GM20431 (cell line): ENCODE data around the gene CSAG1.
"Not testable (repeated sequence)": the region's sequence is repeated elsewhere in the genome, so short reads cannot be mapped to it uniquely, and the experiment has no call there.

Source experiments
- in situ Hi-C: fragments of 300-500 bp; cut with MseI, MboI; formaldehyde crosslinking; loops from one replicate; pipeline ENCODE4 v1.15.0; 2020; ENCODE audit warnings: low sequenced_read_pairs; ENCODE audit not compliant: unreplicated experiment

Gene CSAG1

DNA sequence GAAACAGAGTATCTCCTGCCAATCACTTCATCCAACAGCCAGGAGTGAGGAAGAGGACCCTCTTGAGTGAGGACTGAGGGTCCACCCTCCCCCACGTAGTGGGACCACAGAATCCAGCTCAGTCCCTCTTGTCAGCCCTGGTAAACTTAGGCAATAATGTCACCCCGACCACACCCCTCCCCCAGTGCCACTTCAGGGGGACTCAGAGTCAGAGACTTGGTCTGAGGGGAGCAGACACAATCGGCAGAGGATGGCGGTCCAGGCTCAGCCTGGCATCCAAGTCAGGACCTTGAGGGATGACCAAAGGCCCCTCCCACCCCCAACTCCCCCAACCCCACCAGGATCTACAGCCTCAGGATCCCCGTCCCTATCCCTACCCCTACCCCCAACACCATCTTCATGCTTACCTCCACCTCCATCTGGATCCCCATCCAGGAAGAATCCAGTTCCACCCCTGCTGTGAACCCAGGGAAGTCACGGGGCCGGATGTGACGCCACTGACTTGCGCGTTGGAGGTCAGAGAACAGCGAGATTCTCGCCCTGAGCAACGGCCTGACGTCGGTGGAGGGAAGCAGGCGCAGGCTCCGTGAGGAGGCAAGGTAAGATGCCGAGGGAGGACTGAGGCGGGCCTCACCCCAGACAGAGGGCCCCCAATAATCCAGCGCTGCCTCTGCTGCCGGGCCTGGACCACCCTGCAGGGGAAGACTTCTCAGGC lies at the start of gene CSAG1, which contains the start of gene MAGEA12:
Gene CSAG1, minus strand, starts transcription at position 461 of the 715 bp plus-strand sequence. CDS start 1,261 bp downstream, outside the sequence.
Gene MAGEA12, plus strand, starts transcription at position 497 of the 715 bp plus-strand sequence. CDS start 2,405 bp downstream, outside the sequence.
- in situ Hi-C loops, result no loop called here

- in situ Hi-C loops, result not testable (repeated sequence)
Measured at GRCh38 chrX:152769549-152770289, 36.2 kb upstream of the CSAG1 start, which contains the start of gene MAGEA6. Gene MAGEA6 (minus strand): TSS chrX:152769689. CDS start chrX:152767650, 2,039 bp downstream.

- in situ Hi-C loops, result not testable (repeated sequence)
Measured at GRCh38 chrX:152766562-152766961, 33.0 kb upstream of the CSAG1 start.

- in situ Hi-C loops, result not testable (repeated sequence)
Measured at GRCh38 chrX:152761582-152761981, 28.1 kb upstream of the CSAG1 start.

- in situ Hi-C loops, result not testable (repeated sequence)
Measured at GRCh38 chrX:152759544-152759943, 26.0 kb upstream of the CSAG1 start.

DNA sequence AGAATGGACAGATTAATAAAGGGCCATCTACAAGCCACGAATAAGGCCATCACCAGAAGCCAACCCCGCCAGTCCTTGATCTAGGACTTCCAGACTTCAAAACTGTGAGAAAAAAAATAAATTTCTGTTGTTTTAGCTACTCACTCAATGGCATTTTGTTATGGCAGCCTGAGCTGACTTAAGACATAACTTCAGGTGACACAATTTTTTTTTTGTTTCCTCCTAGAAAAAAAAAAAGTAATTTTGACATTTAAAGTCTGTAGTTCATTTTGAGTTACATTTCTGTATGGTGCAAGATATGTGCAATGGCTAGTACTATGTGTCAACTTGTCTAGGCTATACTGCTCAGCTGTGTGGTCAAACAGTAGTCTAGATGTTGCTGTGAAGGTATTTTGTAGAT lies 25.4 kb upstream of the CSAG1 start, which contains the start of gene CSAG3:
Gene CSAG3, plus strand, starts transcription at position 301 of the 400 bp plus-strand sequence.
- in situ Hi-C loops, result not testable (repeated sequence)

DNA sequence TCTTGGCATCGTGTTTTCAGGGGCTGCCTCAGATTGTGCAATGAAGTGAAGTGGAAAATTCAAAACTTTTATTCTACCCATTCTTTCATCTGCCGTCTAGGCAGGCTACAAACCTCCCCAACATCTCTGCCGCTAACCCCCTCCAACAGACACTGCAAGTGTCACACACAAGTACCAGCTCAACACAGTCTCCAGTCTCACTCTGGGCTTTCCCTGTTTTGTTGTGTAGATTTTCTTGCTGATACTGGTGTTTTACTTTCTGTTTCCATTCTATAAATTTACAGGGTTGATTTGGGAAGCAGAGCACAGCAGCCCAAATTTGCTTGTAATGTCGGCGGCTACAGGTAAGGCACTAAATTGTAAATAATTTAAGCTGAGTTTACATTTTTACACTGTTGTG lies 21.4 kb upstream of the CSAG1 start:
- in situ Hi-C loops, result not testable (repeated sequence)

DNA sequence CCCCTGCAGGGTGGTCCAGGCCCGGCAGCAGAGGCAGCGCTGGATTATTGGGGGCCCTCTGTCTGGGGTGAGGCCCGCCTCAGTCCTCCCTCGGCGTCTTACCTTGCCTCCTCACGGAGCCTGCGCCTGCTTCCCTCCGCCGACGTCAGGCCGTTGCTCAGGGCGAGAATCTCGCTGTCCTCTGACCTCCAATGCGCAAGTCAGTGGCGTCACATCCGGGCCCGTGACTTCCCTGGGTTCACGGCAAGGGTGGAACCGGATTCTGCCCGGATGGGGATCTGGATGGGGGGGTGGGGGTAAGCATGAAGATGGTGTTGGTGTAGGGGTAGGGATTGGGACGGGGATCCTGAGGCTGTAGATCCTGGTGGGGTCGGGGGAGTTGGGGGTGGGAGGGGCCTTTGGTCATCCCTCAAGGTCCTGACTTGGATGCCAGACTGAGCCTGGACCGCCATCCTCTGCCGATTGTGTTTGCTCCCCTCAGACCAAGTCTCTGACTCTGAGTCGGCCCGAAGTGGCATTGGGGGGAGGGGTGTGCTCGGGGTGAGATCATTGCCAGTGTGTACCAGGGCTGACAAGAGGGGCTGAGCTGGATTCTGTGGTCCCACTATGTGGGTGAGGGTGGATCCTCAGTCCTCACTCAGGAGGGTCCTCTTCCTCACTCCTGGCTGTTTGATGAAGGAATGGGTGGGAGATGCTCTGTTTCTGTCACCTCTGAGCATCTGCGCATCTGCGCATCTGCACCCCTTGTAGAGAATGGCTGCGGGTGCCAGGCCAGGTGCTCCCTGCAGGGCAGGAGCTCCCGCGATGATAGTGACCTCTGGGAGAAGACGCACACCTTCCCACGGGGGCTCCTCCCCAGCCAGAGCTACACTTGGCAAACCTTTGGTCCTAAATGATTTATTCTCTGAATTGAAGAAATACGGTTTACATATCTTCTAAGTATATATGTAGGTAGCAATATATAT lies 20.4 kb upstream of the CSAG1 start, which contains the start of gene MAGEA2:
Gene MAGEA2, minus strand, starts transcription at position 157 of the 965 bp plus-strand sequence. CDS start 2,479 bp downstream, outside the sequence.
- in situ Hi-C loops, result not testable (repeated sequence)

GRCh38 chrX:152738560-152738959 lies 5.0 kb upstream of the CSAG1 start:
- in situ Hi-C loops, result no loop called here

DNA sequence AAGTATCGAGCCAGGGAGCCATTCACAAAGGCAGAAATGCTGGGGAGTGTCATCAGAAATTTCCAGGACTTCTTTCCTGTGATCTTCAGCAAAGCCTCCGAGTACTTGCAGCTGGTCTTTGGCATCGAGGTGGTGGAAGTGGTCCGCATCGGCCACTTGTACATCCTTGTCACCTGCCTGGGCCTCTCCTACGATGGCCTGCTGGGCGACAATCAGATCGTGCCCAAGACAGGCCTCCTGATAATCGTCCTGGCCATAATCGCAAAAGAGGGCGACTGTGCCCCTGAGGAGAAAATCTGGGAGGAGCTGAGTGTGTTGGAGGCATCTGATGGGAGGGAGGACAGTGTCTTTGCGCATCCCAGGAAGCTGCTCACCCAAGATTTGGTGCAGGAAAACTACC lies 3.0 kb upstream of the CSAG1 start:
- in situ Hi-C loops, result not testable (repeated sequence)

- in situ Hi-C loops, result no loop called here
Measured at GRCh38 chrX:152735860-152736511, 2.5 kb upstream of the CSAG1 start.

DNA sequence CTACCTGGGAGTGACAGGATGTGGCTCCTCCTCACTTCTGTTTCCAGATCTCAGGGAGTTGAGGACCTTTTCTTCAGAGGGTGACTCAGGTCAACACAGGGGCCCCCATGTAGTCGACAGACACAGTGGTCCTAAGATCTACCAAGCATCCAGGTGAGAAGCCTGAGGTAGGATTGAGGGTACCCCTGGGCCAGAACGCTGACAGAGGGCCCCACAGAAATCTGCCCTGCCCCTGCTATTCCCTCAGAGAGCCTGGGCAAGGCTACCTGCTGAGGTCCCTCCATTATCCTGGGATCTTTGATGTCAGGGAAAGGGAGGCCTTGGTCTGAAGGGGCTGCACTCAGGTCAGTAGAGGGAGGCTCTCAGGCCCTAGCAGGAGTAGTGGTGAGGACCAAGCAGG lies 1.6 kb upstream of the CSAG1 start:
- in situ Hi-C loops, result no loop called here

DNA sequence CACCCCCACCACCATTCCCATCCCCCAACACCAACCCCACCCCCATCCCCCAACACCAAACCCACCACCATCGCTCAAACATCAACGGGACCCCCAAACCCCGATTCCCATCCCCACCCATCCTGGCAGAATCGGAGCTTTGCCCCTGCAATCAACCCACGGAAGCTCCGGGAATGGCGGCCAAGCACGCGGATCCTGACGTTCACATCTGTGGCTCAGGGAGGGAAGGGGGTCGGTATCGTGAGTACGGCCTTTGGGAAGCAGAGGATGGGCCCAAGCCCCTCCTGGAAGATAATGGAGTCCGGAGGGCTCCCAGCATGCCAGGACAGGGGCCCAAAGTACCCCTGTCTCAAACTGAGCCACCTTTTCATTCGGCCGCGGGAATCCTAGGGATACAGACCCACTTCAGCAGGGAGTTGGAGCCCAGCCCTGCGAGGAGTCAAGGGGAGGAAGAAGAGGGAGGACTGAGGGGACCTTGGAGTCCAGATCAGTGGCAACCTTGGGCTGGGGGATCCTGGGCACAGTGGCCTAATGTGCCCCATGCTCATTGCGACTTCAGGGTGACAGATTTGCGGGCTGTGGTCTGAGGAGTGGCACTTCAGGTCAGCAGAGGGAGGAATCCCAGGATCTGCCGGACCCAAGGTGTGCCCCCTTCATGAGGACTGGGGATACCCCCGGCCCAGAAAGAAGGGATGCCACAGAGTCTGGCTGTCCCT lies 780 bp upstream of the CSAG1 start:
- in situ Hi-C loops, result not testable (repeated sequence)

GRCh38 chrX:152725409-152725808 lies 8.1 kb downstream of the CSAG1 start:
- in situ Hi-C loops, result no loop called here

DNA sequence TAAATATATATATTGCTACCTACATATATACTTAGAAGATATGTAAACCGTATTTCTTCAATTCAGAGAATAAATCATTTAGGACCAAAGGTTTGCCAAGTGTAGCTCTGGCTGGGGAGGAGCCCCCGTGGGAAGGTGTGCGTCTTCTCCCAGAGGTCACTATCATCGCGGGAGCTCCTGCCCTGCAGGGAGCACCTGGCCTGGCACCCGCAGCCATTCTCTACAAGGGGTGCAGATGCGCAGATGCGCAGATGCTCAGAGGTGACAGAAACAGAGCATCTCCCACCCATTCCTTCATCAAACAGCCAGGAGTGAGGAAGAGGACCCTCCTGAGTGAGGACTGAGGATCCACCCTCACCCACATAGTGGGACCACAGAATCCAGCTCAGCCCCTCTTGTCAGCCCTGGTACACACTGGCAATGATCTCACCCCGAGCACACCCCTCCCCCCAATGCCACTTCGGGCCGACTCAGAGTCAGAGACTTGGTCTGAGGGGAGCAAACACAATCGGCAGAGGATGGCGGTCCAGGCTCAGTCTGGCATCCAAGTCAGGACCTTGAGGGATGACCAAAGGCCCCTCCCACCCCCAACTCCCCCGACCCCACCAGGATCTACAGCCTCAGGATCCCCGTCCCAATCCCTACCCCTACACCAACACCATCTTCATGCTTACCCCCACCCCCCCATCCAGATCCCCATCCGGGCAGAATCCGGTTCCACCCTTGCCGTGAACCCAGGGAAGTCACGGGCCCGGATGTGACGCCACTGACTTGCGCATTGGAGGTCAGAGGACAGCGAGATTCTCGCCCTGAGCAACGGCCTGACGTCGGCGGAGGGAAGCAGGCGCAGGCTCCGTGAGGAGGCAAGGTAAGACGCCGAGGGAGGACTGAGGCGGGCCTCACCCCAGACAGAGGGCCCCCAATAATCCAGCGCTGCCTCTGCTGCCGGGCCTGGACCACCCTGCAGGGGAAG lies 19.4 kb downstream of the CSAG1 start, which contains the start of gene MAGEA2B:
Gene MAGEA2B, plus strand, starts transcription at position 814 of the 973 bp plus-strand sequence. CDS start 2,479 bp downstream, outside the sequence.
- in situ Hi-C loops, result not testable (repeated sequence)

- in situ Hi-C loops, result not testable (repeated sequence)
Measured at GRCh38 chrX:152713195-152713594, 20.3 kb downstream of the CSAG1 start.

DNA sequence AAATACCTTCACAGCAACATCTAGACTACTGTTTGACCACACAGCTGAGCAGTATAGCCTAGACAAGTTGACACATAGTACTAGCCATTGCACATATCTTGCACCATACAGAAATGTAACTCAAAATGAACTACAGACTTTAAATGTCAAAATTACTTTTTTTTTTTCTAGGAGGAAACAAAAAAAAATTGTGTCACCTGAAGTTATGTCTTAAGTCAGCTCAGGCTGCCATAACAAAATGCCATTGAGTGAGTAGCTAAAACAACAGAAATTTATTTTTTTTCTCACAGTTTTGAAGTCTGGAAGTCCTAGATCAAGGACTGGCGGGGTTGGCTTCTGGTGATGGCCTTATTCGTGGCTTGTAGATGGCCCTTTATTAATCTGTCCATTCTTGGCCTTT lies 24.3 kb downstream of the CSAG1 start, which contains the start of gene CSAG2:
Gene CSAG2, minus strand, starts transcription at position 101 of the 400 bp plus-strand sequence. CDS start 161 bp downstream, outside the sequence.
- in situ Hi-C loops, result not testable (repeated sequence)
